C4-2B (cell line): ENCODE measurements around the gene HORMAD1.

Experiments used
- CTCF ChIP-seq: fragments of 450-650 bp; conservative IDR thresholded peaks from 2 replicates; pipeline ENCODE4 v1.5.1; 2017; ENCODE audit warnings: mild to moderate bottlenecking
- ZFX ChIP-seq: fragments of 450-650 bp; IDR thresholded peaks from 2 replicates; pipeline ENCODE4 v1.6.1; 2017

- TF ChIP-seq CTCF (no peak), ZFX (no peak)
These were observed 41.9 kb upstream of the HORMAD1 start for GRCh38 chr1:150762552-150762951.
